ENCODE results near the gene CAMTA1.

GRCh38 chr1:7505094-7505770, 720.0 kb downstream of the CAMTA1 start:
- no peak for TF ChIP-seq CTCF (IDR thresholded peaks at IDR 0.05)
- TF ChIP-seq POLR2AphosphoS5 (IDR thresholded peaks at IDR 0.05) = no peak

All from prostate gland (tissue), 2 donors.